ENCODE results near the gene CYP11A1. TPM values are rescaled to one million over a fixed set of nuclear protein-coding genes. Genes with fewer than 3 reads are reported as not detected.
A peak's percentile ranks its signal among the peaks of the same experiment; 100 is the strongest.

CYP11A1 gene
- total RNA-seq, 1 experiment from 2014 or later, result not detected

GRCh38 chr15:74327756-74328155, 39.7 kb downstream of the CYP11A1 start:
- Histone ChIP-seq H3K9me3 (replicated peaks) (no peaks in the 10 kb centered on the region), H3K4me3 (no peak overlapping the region), H3K4me1 (no peaks in the 10 kb centered on the region), H3K27ac (no peak overlapping the region), H3K36me3 (no peaks in the 10 kb centered on the region), H3K27me3 (no peaks in the 10 kb centered on the region; the same call in 1 of the 2 replicates)
- no peak for DNase-seq

GRCh38 chr15:74326746-74327145, 40.7 kb downstream of the CYP11A1 start:
- Histone ChIP-seq H3K9me3 (replicated peaks) (no peaks in the 10 kb centered on the region), H3K4me1 (no peaks in the 10 kb centered on the region), H3K4me3 (no peak overlapping the region), H3K27ac (no peak overlapping the region), H3K36me3 (no peaks in the 10 kb centered on the region), H3K27me3 (no peaks in the 10 kb centered on the region; the same call in 1 of the 2 replicates)
- DNase-seq, result no peak

GRCh38 chr15:74324714-74325113, 42.7 kb downstream of the CYP11A1 start:
- no peak overlapping the region for H3K27ac ChIP-seq

GRCh38 chr15:74322558-74323180, 44.8 kb downstream of the CYP11A1 start:
- H3K27me3 ChIP-seq, result no peaks in the 10 kb centered on the region
- no peak overlapping the region for H3K27ac ChIP-seq

More at GRCh38 chr15:74324714-74325113, 42.7 kb downstream of the CYP11A1 start:
- Histone ChIP-seq H3K4me1 (peaks cover 3% of the 10 kb centered on the region), H3K4me3 (no peak overlapping the region), H3K9me3 (replicated peaks) (no peaks in the 10 kb centered on the region), H3K36me3 (no peaks in the 10 kb centered on the region), H3K27me3 (no peaks in the 10 kb centered on the region; the same call in 1 of the 2 replicates)
- DNase-seq, result no peak

GRCh38 chr15:74320352-74321247, 46.8 kb downstream of the CYP11A1 start:
- Histone ChIP-seq H3K27ac (no peak overlapping the region), H3K9me3 (replicated peaks) (no peaks in the 10 kb centered on the region), H3K4me1 (peaks cover 36% of the 10 kb centered on the region), H3K4me3 (no peak overlapping the region), H3K27me3 (no peaks in the 10 kb centered on the region), H3K36me3 (no peaks in the 10 kb centered on the region)
- DNase-seq, result peak; percentile 84 to 91

More at GRCh38 chr15:74322558-74323180, 44.8 kb downstream of the CYP11A1 start:
- Histone ChIP-seq H3K36me3 (no peaks in the 10 kb centered on the region), H3K9me3 (replicated peaks) (no peaks in the 10 kb centered on the region), H3K4me3 (no peak overlapping the region), H3K4me1 (peaks cover 18% of the 10 kb centered on the region)
- peak; percentile 70 to 83 for DNase-seq

GRCh38 chr15:74319596-74320351, 47.7 kb downstream of the CYP11A1 start:
- DNase-seq, result peak in 1 of 2 experiments; percentile 53
- Histone ChIP-seq H3K36me3 (no peaks in the 10 kb centered on the region), H3K27me3 (no peaks in the 10 kb centered on the region), H3K27ac (no peak overlapping the region; the same call in 1 of the 2 replicates), H3K9me3 (replicated peaks) (no peaks in the 10 kb centered on the region), H3K4me1 (peaks cover 45% of the 10 kb centered on the region), H3K4me3 (no peak overlapping the region)

GRCh38 chr15:74319138-74319460, 48.3 kb downstream of the CYP11A1 start:
- H3K4me1 ChIP-seq, result peaks cover 46% of the 10 kb centered on the region
- no peak overlapping the region for H3K4me3 ChIP-seq
- H3K36me3 ChIP-seq, result no peaks in the 10 kb centered on the region
- DNase-seq, result no peak
- H3K9me3 ChIP-seq (replicated peaks), result no peaks in the 10 kb centered on the region
- no peak overlapping the region for H3K27ac ChIP-seq
- H3K27me3 ChIP-seq, result no peaks in the 10 kb centered on the region

GRCh38 chr15:74318376-74319137, 48.9 kb downstream of the CYP11A1 start:
- no peak overlapping the region for H3K4me3 ChIP-seq
- H3K27me3 ChIP-seq, result no peaks in the 10 kb centered on the region
- H3K9me3 ChIP-seq (replicated peaks), result no peaks in the 10 kb centered on the region
- DNase-seq, result peak; percentile 45 to 49
- no peaks in the 10 kb centered on the region for H3K36me3 ChIP-seq
- no peak overlapping the region; the same call in 1 of the 2 replicates for H3K27ac ChIP-seq
- peaks cover 46% of the 10 kb centered on the region for H3K4me1 ChIP-seq

- Histone ChIP-seq H3K27ac (peak overlapping the region; percentile 50), H3K36me3 (no peaks in the 10 kb centered on the region), H3K9me3 (replicated peaks) (no peaks in the 10 kb centered on the region), H3K4me1 (peaks cover 46% of the 10 kb centered on the region), H3K27me3 (no peaks in the 10 kb centered on the region), H3K4me3 (no peak overlapping the region)
- DNase-seq, result peak; percentile 91 to 92
Observed at GRCh38 chr15:74317820-74318375, 49.5 kb downstream of the CYP11A1 start.

GRCh38 chr15:74316141-74316540, 51.3 kb downstream of the CYP11A1 start:
- peak in 1 of 2 experiments; percentile 30 for DNase-seq
- no peaks in the 10 kb centered on the region for H3K9me3 ChIP-seq (replicated peaks)
- H3K27me3 ChIP-seq, result no peaks in the 10 kb centered on the region
- peaks cover 61% of the 10 kb centered on the region for H3K4me1 ChIP-seq
- H3K4me3 ChIP-seq, result no peak overlapping the region
- no peak overlapping the region for H3K27ac ChIP-seq
- no peaks in the 10 kb centered on the region for H3K36me3 ChIP-seq

GRCh38 chr15:74315626-74316025, 51.8 kb downstream of the CYP11A1 start:
- DNase-seq, result no peak
- no peak overlapping the region for H3K4me3 ChIP-seq
- H3K36me3 ChIP-seq, result no peaks in the 10 kb centered on the region
- H3K9me3 ChIP-seq (replicated peaks), result no peaks in the 10 kb centered on the region
- no peaks in the 10 kb centered on the region for H3K27me3 ChIP-seq
- H3K4me1 ChIP-seq, result peaks cover 61% of the 10 kb centered on the region
- H3K27ac ChIP-seq, result no peak overlapping the region

GRCh38 chr15:74314795-74315438, 52.5 kb downstream of the CYP11A1 start:
- H3K4me3 ChIP-seq, result no peak overlapping the region
- no peak for DNase-seq
- H3K9me3 ChIP-seq (replicated peaks), result no peaks in the 10 kb centered on the region
- no peaks in the 10 kb centered on the region for H3K27me3 ChIP-seq
- H3K27ac ChIP-seq, result no peak overlapping the region
- no peaks in the 10 kb centered on the region for H3K36me3 ChIP-seq
- H3K4me1 ChIP-seq, result peaks cover 60% of the 10 kb centered on the region

- Histone ChIP-seq H3K4me1 (peaks cover 51% of the 10 kb centered on the region), H3K4me3 (no peak overlapping the region), H3K9me3 (replicated peaks) (no peaks in the 10 kb centered on the region), H3K27me3 (no peaks in the 10 kb centered on the region), H3K36me3 (no peaks in the 10 kb centered on the region), H3K27ac (no peak overlapping the region)
- DNase-seq, result no peak
Observed at GRCh38 chr15:74313889-74314288, 53.6 kb downstream of the CYP11A1 start.

Measured in SJCRH30 (cell line).